HepG2 (cell line): ENCODE results near the gene SPPL2B. TPM values are rescaled to one million over a fixed set of nuclear protein-coding genes. Genes with fewer than 3 reads are reported as not detected.

Source experiments
- HDAC1 ChIP-seq: sonication (generic); formaldehyde crosslinking; IDR thresholded peaks from 2 replicates; pipeline ENCODE4 v1.5.1; 2020; ENCODE audit warnings: mild to moderate bottlenecking, missing genetic modification reagents
- LCORL ChIP-seq, 2 experiments: fragments of 450-650 bp in 1 of 2; sonication (generic) in 1 of 2; formaldehyde crosslinking in 1 of 2; IDR thresholded peaks; 2 replicates each; pipeline versions ENCODE4 v1.5.0 to v1.6.1; 2017 to 2020; ENCODE audit warnings: antibody characterized with exemption in 1 of 2, missing genetic modification reagents in 1 of 2
- PITX1 ChIP-seq: sonication (generic); formaldehyde crosslinking; IDR thresholded peaks from 2 replicates; pipeline ENCODE4 v1.5.1; 2020; ENCODE audit warnings: mild to moderate bottlenecking, missing genetic modification reagents
- TEAD3 ChIP-seq: optimal IDR thresholded peaks from 2 replicates; pipeline ENCODE3; 2016; ENCODE audit warnings: borderline replicate concordance
- TSC22D2 ChIP-seq: sonication (generic); formaldehyde crosslinking; IDR thresholded peaks from 2 replicates; pipeline ENCODE4 v1.5.1; 2020; ENCODE audit warnings: missing genetic modification reagents, mild to moderate bottlenecking, borderline replicate concordance
- ZNF234 ChIP-seq: sonication (generic); formaldehyde crosslinking; conservative IDR thresholded peaks from 2 replicates; pipeline ENCODE4 v1.5.1; 2020; ENCODE audit warnings: mild to moderate bottlenecking, missing genetic modification reagents
- ZNF44 ChIP-seq: sonication (generic); formaldehyde crosslinking; IDR thresholded peaks from 2 replicates; pipeline ENCODE4 v1.5.1; 2020; ENCODE audit warnings: mild to moderate bottlenecking, missing genetic modification reagents
- ZNF550 ChIP-seq: sonication (generic); formaldehyde crosslinking; IDR thresholded peaks from 2 replicates; pipeline ENCODE4 v1.4.0; 2020; ENCODE audit warnings: mild to moderate bottlenecking, missing genetic modification reagents, borderline replicate concordance
- ZNF713 ChIP-seq: sonication (generic); formaldehyde crosslinking; IDR thresholded peaks from 2 replicates; pipeline ENCODE4 v1.4.0; 2020; ENCODE audit warnings: mild to moderate bottlenecking, missing genetic modification reagents
- ZNF839 ChIP-seq: sonication (generic); formaldehyde crosslinking; IDR thresholded peaks from 2 replicates; pipeline ENCODE4 v1.4.0; 2020; ENCODE audit warnings: missing genetic modification reagents, mild to moderate bottlenecking, borderline replicate concordance
- polyA plus RNA-seq, 8 experiments: library from polyadenylated mRNA; depleted of rRNA in 3 of 8; stranded (reverse) in 7 of 8; unstranded in 1 of 8; fragments of >200 nt; fragmentation: Illumina TruSeq in 4 of 8; extraction: Trizol in 4 of 8; gene quantifications; 2 replicates each; pipeline versions ENCODE4 v1.2.1 to v1.2.3, GENCODE V29; 2011 to 2016; ENCODE audit warnings: low read depth in 4 of 8, missing spikeins in 1 of 8, mixed read lengths in 1 of 8; ENCODE audit not compliant: insufficient read depth in 1 of 8
- total RNA-seq, 5 experiments: library from RNA; depleted of rRNA; stranded (reverse); fragments of >200 nt; fragmentation: Illumina TruSeq; extraction: Trizol; gene quantifications; 2 replicates each; pipeline ENCODE4 v1.2.3, GENCODE V29; 2016; ENCODE audit warnings: low read depth in 1 of 5
- TF ChIP-seq, protein P1 (sequence below): IDR thresholded peaks from 2 replicates; pipeline ENCODE4 v1.6.1; 2016
- TF ChIP-seq, protein P2 (sequence below): sonication (generic); formaldehyde crosslinking; IDR thresholded peaks from 2 replicates; pipeline ENCODE4 v1.5.1; 2020; ENCODE audit warnings: mild to moderate bottlenecking, missing genetic modification reagents, moderate library complexity
- TF ChIP-seq, protein P3 (sequence below): sonication (generic); formaldehyde crosslinking; IDR thresholded peaks from 2 replicates; pipeline ENCODE4 v1.4.0; 2020; ENCODE audit warnings: missing genetic modification reagents
- TF ChIP-seq, protein P4 (sequence below): sonication (generic); formaldehyde crosslinking; IDR thresholded peaks from 2 replicates; pipeline ENCODE4 v1.8.0; 2022; ENCODE audit warnings: mild to moderate bottlenecking, missing genetic modification reagents, borderline replicate concordance
- TF ChIP-seq, protein P5 (sequence below): sonication (generic); formaldehyde crosslinking; IDR thresholded peaks from 2 replicates; pipeline ENCODE4 v1.5.0; 2020; ENCODE audit warnings: missing genetic modification reagents
- TF ChIP-seq, protein P6 (sequence below): sonication (generic); formaldehyde crosslinking; IDR thresholded peaks from 2 replicates; pipeline ENCODE4 v1.5.0; 2020; ENCODE audit warnings: missing genetic modification reagents, mild to moderate bottlenecking, borderline replicate concordance

The SPPL2B gene
- total and polyA plus RNA-seq, 2 of the 13 experiments (the other 11 are each of a cell fraction or from before 2014, with no cell fraction given), result 14.9 to 15.2 TPM

DNA sequence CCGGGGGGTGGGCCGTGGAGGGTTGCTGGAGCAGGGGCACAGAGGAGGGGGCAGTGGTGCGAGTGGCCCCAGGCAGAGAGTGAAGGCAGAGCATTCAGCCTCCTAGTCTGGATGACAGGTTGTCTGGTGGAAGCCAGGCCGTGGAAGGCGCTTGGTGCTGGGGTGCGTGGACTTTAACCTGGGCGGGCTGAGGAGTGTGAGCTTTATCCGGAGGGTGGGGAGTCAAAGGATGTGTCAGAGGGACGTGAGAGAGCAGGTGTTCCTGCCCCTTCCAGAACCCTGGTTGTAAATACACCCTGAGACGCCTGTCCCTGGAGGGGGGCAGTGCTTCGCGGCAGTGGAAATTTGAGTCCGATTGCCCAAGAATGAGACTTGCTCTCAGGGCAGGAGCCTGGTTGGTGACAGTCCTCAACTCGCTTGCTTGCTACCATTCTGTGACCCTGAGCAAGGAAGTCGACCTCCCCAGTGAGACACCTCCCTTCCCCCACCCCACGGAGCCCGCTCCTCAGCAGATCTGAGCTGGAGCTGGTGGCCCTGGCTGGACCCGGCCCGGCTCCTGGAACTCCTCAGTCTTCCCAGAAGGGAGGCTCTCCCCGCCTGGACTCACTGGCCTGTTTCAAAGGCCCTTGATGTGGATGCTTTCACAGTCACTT lies 2.3 kb downstream of the SPPL2B start (continued):
- TF ChIP-seq, protein P1, sequence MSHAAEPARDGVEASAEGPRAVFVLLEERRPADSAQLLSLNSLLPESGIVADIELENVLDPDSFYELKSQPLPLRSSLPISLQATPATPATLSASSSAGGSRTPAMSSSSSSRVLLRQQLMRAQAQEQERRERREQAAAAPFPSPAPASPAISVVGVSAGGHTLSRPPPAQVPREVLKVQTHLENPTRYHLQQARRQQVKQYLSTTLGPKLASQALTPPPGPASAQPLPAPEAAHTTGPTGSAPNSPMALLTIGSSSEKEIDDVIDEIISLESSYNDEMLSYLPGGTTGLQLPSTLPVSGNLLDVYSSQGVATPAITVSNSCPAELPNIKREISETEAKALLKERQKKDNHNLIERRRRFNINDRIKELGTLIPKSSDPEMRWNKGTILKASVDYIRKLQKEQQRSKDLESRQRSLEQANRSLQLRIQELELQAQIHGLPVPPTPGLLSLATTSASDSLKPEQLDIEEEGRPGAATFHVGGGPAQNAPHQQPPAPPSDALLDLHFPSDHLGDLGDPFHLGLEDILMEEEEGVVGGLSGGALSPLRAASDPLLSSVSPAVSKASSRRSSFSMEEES (CRISPR knock-in tag), result no peak
- TF ChIP-seq TEAD3 (CRISPR knock-in tag) (no peak), HDAC1 (CRISPR knock-in tag) (peak; percentile 57; the same call in 1 of the 2 replicates), PITX1 (CRISPR knock-in tag) (no peak), ZNF234 (CRISPR knock-in tag) (no peak), ZNF839 (CRISPR knock-in tag) (peak; percentile 63; the same call in 1 of the 2 replicates), ZNF550 (CRISPR knock-in tag) (no peak), TSC22D2 (CRISPR knock-in tag) (0 out of 2 replicates have a peak, but pooled peaks have one; percentile 19), ZNF44 (CRISPR knock-in tag) (no peak), LCORL (IDR thresholded peaks at IDR 0.05) (no peak), LCORL (CRISPR knock-in tag; IDR thresholded peaks at IDR 0.05) (peak; percentile 84), ZNF713 (CRISPR knock-in tag) (no peak)
- TF ChIP-seq, protein P2, sequence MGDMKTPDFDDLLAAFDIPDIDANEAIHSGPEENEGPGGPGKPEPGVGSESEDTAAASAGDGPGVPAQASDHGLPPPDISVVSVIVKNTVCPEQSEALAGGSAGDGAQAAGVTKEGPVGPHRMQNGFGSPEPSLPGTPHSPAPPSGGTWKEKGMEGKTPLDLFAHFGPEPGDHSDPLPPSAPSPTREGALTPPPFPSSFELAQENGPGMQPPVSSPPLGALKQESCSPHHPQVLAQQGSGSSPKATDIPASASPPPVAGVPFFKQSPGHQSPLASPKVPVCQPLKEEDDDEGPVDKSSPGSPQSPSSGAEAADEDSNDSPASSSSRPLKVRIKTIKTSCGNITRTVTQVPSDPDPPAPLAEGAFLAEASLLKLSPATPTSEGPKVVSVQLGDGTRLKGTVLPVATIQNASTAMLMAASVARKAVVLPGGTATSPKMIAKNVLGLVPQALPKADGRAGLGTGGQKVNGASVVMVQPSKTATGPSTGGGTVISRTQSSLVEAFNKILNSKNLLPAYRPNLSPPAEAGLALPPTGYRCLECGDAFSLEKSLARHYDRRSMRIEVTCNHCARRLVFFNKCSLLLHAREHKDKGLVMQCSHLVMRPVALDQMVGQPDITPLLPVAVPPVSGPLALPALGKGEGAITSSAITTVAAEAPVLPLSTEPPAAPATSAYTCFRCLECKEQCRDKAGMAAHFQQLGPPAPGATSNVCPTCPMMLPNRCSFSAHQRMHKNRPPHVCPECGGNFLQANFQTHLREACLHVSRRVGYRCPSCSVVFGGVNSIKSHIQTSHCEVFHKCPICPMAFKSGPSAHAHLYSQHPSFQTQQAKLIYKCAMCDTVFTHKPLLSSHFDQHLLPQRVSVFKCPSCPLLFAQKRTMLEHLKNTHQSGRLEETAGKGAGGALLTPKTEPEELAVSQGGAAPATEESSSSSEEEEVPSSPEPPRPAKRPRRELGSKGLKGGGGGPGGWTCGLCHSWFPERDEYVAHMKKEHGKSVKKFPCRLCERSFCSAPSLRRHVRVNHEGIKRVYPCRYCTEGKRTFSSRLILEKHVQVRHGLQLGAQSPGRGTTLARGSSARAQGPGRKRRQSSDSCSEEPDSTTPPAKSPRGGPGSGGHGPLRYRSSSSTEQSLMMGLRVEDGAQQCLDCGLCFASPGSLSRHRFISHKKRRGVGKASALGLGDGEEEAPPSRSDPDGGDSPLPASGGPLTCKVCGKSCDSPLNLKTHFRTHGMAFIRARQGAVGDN (CRISPR knock-in tag), result peak; percentile 77
- TF ChIP-seq, protein P3, sequence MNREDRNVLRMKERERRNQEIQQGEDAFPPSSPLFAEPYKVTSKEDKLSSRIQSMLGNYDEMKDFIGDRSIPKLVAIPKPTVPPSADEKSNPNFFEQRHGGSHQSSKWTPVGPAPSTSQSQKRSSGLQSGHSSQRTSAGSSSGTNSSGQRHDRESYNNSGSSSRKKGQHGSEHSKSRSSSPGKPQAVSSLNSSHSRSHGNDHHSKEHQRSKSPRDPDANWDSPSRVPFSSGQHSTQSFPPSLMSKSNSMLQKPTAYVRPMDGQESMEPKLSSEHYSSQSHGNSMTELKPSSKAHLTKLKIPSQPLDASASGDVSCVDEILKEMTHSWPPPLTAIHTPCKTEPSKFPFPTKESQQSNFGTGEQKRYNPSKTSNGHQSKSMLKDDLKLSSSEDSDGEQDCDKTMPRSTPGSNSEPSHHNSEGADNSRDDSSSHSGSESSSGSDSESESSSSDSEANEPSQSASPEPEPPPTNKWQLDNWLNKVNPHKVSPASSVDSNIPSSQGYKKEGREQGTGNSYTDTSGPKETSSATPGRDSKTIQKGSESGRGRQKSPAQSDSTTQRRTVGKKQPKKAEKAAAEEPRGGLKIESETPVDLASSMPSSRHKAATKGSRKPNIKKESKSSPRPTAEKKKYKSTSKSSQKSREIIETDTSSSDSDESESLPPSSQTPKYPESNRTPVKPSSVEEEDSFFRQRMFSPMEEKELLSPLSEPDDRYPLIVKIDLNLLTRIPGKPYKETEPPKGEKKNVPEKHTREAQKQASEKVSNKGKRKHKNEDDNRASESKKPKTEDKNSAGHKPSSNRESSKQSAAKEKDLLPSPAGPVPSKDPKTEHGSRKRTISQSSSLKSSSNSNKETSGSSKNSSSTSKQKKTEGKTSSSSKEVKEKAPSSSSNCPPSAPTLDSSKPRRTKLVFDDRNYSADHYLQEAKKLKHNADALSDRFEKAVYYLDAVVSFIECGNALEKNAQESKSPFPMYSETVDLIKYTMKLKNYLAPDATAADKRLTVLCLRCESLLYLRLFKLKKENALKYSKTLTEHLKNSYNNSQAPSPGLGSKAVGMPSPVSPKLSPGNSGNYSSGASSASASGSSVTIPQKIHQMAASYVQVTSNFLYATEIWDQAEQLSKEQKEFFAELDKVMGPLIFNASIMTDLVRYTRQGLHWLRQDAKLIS (CRISPR knock-in tag), result no peak
- TF ChIP-seq, protein P4, sequence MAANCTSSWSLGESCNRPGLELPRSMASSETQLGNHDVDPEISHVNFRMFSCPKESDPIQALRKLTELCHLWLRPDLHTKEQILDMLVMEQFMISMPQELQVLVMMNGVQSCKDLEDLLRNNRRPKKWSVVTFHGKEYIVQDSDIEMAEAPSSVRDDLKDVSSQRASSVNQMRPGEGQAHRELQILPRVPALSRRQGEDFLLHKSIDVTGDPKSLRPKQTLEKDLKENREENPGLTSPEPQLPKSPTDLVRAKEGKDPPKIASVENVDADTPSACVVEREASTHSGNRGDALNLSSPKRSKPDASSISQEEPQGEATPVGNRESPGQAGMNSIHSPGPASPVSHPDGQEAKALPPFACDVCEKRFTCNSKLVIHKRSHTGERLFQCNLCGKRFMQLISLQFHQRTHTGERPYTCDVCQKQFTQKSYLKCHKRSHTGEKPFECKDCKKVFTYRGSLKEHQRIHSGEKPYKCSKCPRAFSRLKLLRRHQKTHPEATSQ (CRISPR knock-in tag), result 0 out of 2 replicates have a peak, but pooled peaks have one; percentile 27
- TF ChIP-seq, protein P5, sequence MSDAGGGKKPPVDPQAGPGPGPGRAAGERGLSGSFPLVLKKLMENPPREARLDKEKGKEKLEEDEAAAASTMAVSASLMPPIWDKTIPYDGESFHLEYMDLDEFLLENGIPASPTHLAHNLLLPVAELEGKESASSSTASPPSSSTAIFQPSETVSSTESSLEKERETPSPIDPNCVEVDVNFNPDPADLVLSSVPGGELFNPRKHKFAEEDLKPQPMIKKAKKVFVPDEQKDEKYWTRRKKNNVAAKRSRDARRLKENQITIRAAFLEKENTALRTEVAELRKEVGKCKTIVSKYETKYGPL (CRISPR knock-in tag), result no peak
- TF ChIP-seq, protein P6, sequence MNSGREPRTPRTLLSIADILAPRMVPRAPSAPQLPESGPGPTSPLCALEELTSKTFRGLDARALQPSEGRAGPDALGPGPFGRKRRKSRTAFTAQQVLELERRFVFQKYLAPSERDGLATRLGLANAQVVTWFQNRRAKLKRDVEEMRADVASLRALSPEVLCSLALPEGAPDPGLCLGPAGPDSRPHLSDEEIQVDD, result no peak
